Endodermal cell (in vitro differentiated cells): Measurements from ENCODE around the gene RHOB. TPM values are rescaled to one million over a fixed set of nuclear protein-coding genes. Genes with fewer than 3 reads are reported as not detected.

Experiments
- DNase-seq: peaks from one replicate; pipeline ENCODE4 v3.0.0-alpha.2; 2017
- H3K27ac ChIP-seq: 2 replicates; pipeline ENCODE4 v1.5.1; 2013; ENCODE audit warnings: mild to moderate bottlenecking, low read depth, low read length, moderate library complexity
- H3K27me3 ChIP-seq: 2 replicates; pipeline ENCODE4 v1.6.1; 2013; ENCODE audit warnings: mild to moderate bottlenecking, low read length, moderate library complexity; ENCODE audit not compliant: insufficient read depth, control insufficient read depth, poor library complexity, severe bottlenecking
- H3K36me3 ChIP-seq: 2 replicates; pipeline ENCODE4 v1.7.0; 2013; ENCODE audit warnings: mild to moderate bottlenecking, low read length, moderate library complexity; ENCODE audit not compliant: control insufficient read depth, insufficient read depth
- H3K4me1 ChIP-seq: one replicate; pipeline ENCODE4 v1.7.0; 2013; ENCODE audit warnings: low read length; ENCODE audit not compliant: control insufficient read depth, insufficient read depth
- H3K4me3 ChIP-seq: 2 replicates; pipeline ENCODE4 v1.5.1; 2013; ENCODE audit warnings: mild to moderate bottlenecking, low read length, moderate library complexity
- H3K9ac ChIP-seq: 2 replicates; pipeline ENCODE4 v1.6.1; 2013; ENCODE audit warnings: mild to moderate bottlenecking, low read length, moderate library complexity; ENCODE audit not compliant: poor library complexity, severe bottlenecking; ENCODE audit errors: extremely low read depth
- H3K9me3 ChIP-seq: 2 replicates; pipeline ENCODE4 v1.6.1; 2013; ENCODE audit warnings: mild to moderate bottlenecking, low read length, moderate library complexity; ENCODE audit not compliant: control insufficient read depth
- H3K27ac Mint-ChIP-seq: 2 replicates; pipeline ENCODE4 v1.8.0; 2020; ENCODE audit warnings: mixed read lengths
- H3K27me3 Mint-ChIP-seq: 2 replicates; pipeline ENCODE4 v1.8.0; 2021; ENCODE audit warnings: mild to moderate bottlenecking, mixed read lengths; ENCODE audit not compliant: insufficient read depth
- H3K36me3 Mint-ChIP-seq: 2 replicates; pipeline ENCODE4 v1.8.0; 2020; ENCODE audit warnings: low read depth, mixed read lengths
- H3K4me1 Mint-ChIP-seq: 2 replicates; pipeline ENCODE4 v1.8.0; 2020; ENCODE audit warnings: mixed read lengths
- H3K4me3 Mint-ChIP-seq: 2 replicates; pipeline ENCODE4 v1.8.0; 2020; ENCODE audit warnings: mild to moderate bottlenecking, moderate library complexity, mixed read lengths
- H3K9me3 Mint-ChIP-seq: 2 replicates; pipeline ENCODE4 v1.8.0; 2020; ENCODE audit warnings: mild to moderate bottlenecking, mixed read lengths
- CTCF ChIP-seq: fragments of 200-600 bp; sonication (generic); conservative IDR thresholded peaks from 2 replicates; pipeline ENCODE4 v1.5.0; 2021; ENCODE audit warnings: antibody characterized with exemption, mild to moderate bottlenecking
- WGBS, 2 experiments: methylation state at CpG; one replicate each; pipeline versions ENCODE4 v1.1.5 to v1.1.7; 2013; ENCODE audit warnings: missing lambda C conversion rate in 2 of 2, mixed read lengths in 1 of 2; ENCODE audit not compliant: insufficient coverage in 1 of 2, insufficient read length in 1 of 2; 5-methylcytosine and 5-hydroxymethylcytosine counted together
- total RNA-seq, 2 donors: library from RNA; stranded (reverse); fragmentation: NEBNext Ultra II Directional in 1 of 2; extraction: Animal tissue kit (Norgen Biotek cat#: 25700) in 1 of 2; gene quantifications; 2 replicates in 1 of 2; 3 replicates in 1 of 2; pipeline ENCODE4 v1.2.1, GENCODE V29; 2021

RHOB gene
- total RNA-seq, 2 donors from 2014 or later: 25.6 to 47.0 TPM

DNA sequence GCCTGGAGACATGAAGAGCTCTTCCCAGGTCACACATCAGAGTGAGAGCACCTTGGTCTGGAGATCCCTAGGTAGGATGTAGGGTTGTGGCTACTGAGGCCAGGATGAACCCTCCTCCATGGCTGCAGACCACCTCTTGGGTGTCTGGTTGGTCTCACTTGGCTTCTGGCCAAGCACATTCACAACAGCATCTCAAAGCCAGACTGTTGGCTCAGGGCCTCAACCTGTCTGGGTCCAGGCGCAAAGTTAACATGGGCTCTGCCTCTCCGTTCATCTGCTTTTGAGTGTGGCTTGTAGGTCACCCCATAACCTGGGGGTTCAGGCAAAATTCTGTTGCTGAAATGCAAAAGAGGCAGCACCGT, 40.1 kb downstream of the RHOB start:
- Histone ChIP-seq H3K4me3 (no peak overlapping the region), H3K9ac (no peak overlapping the region), H3K4me1 (peaks cover 4% of the 10 kb centered on the region), H3K27ac (peak overlapping the region; percentile 86), H3K9me3 (no peaks in the 10 kb centered on the region), H3K27me3 (no peaks in the 10 kb centered on the region), H3K36me3 (no peaks in the 10 kb centered on the region)
- Mint-ChIP-seq H3K27me3 (peaks cover 24% of the 10 kb centered on the region), H3K27ac (no peak overlapping the region), H3K4me1 (peaks cover 13% of the 10 kb centered on the region), H3K9me3 (no peaks in the 10 kb centered on the region), H3K36me3 (no peaks in the 10 kb centered on the region), H3K4me3 (no peak overlapping the region)
- no peak for DNase-seq
- WGBS, 2 experiments: 79 to 91% methylated on average over 3 of the region's 3 CpGs
- no peak for TF ChIP-seq CTCF

- H3K36me3 ChIP-seq: no peaks in the 10 kb centered on the region
- peak; percentile 77 for DNase-seq
- Mint-ChIP-seq H3K4me1 (peaks cover 13% of the 10 kb centered on the region), H3K27me3 (peaks cover 24% of the 10 kb centered on the region), H3K27ac (peak overlapping the region; percentile 61), H3K9me3 (no peaks in the 10 kb centered on the region), H3K4me3 (no peak overlapping the region), H3K36me3 (no peaks in the 10 kb centered on the region)
- TF ChIP-seq CTCF: no peak
- WGBS, 2 experiments: 23 to 52% methylated on average over 5 to 9 of the region's 9 CpGs
- H3K27me3 ChIP-seq: no peaks in the 10 kb centered on the region
- H3K9ac ChIP-seq: no peak overlapping the region
- H3K4me1 ChIP-seq: peaks cover 4% of the 10 kb centered on the region
- H3K27ac ChIP-seq: peak overlapping the region; percentile 86
- no peak overlapping the region for H3K4me3 ChIP-seq
- H3K9me3 ChIP-seq: no peaks in the 10 kb centered on the region
Measured at GRCh38 chr2:20487392-20488174, 40.7 kb downstream of the RHOB start.

- Histone ChIP-seq H3K9ac (no peak overlapping the region), H3K36me3 (no peaks in the 10 kb centered on the region), H3K4me3 (no peak overlapping the region), H3K27me3 (no peaks in the 10 kb centered on the region), H3K9me3 (no peaks in the 10 kb centered on the region), H3K27ac (peak overlapping the region; percentile 86), H3K4me1 (peaks cover 4% of the 10 kb centered on the region)
- H3K36me3 Mint-ChIP-seq: no peaks in the 10 kb centered on the region
- TF ChIP-seq CTCF: no peak
- peaks cover 24% of the 10 kb centered on the region for H3K27me3 Mint-ChIP-seq
- H3K9me3 Mint-ChIP-seq: no peaks in the 10 kb centered on the region
- H3K27ac Mint-ChIP-seq: peak overlapping the region; percentile 48
- no peak for DNase-seq
- 59 to 86% methylated on average over 3 to 9 of the region's 9 CpGs for WGBS, 2 experiments
- H3K4me3 Mint-ChIP-seq: no peak overlapping the region
- H3K4me1 Mint-ChIP-seq: peaks cover 13% of the 10 kb centered on the region
Measured at GRCh38 chr2:20488201-20488641, 41.3 kb downstream of the RHOB start.
